HG03460 (cell line): ENCODE measurements around the gene PTCD2.

Experiments
- ATAC-seq: cut with Tn5 transposase; IDR thresholded peaks from one replicate; pipeline ENCODE4 v1.9.1; 2021; ENCODE audit not compliant: unreplicated experiment

The PTCD2 gene

DNA sequence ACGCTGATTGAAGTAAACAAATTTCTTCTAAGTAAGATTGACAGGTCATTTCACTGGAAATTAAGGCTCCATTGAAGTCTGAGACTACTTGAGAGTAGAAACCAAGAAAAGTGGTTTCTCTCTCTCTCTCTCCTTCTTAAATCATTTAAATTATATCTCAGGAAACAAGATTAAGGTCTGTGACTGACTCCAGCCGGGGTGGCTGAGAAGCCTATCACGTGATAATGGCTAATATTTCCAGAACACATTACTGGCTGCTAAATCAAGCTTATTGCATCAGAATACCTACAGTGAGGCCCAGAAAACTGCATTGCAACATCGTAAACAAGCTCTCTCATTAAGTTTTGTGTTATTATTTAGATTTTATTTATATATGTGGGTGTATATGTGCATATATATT, 88.4 kb downstream of the PTCD2 start:
- ATAC-seq = no peak

DNA sequence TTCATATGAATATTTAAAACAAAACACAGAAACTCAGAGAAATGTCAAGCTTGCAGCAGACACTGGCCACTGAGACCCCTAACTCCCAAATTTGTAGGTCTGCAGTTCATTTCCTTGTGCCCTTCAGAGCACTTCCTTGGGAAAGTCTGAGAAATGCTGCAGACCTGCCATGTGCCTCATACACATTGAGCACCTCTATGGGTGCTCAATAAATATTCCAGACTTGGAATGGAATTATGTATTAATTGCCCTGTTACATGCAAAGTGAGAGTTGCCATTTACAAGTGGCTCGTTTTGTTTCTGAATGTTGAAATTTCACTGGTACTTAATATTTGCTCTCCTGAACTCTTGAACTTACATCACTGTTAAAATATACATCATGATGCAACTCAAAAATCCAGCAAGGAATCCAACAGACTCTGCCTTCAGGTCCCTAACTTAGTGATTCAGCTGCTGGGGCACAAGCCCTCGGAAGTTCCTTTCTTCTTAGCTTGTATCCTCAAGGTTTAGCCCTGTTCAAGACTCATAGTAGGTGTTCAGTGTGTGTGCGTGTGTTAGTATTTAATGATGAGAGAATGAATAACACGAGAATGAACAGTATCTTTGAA, 90.6 kb downstream of the PTCD2 start:
- no peak for ATAC-seq

GRCh38 chr5:72412283-72413055, 92.3 kb downstream of the PTCD2 start:
- ATAC-seq = no peak

- no peak for ATAC-seq
These were observed 95.6 kb downstream of the PTCD2 start for GRCh38 chr5:72415616-72416325.

DNA sequence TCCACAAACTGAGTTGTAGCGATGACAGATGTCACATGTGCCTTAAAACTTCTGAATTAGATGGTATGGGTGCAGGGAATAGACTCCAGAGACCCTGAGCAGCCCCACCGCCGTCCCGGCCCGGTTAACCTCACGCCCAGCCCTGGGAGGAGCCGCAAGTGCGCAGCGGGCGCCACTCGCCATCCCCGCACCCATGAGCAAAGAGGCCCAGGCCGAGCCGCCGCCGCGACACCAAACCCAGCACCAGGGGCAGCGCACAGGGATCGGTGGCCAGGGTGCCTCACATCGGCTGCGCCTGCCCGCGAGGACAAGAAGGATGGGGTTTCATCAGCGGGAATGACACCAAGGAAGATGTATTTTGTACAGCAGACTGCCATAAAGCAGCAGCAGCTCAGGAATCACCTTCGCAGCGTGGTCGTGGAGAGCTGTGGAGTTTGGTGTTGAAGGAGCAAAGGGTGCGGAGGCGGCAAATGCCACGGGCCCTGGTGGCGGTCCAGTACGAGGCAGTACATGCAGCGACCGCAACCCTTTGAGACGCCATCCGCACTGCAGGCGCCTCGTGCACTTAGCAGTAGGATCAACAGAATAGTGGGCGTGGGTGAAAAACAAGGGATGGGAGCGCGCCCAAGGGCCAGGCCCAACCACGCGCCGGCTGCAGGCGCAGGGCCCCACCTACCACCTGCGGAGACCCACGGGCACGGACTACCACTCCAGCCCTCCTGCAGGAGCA, 97.3 kb downstream of the PTCD2 start:
- no peak for ATAC-seq
